Lower leg skin (tissue), 4 donors: ENCODE results near the gene ERBB2. TPM values are rescaled to one million over a fixed set of nuclear protein-coding genes. Genes with fewer than 3 reads are reported as not detected.

ENCODE experiments used
- DNase-seq, 2 donors: peaks; one replicate each; pipeline ENCODE4 v3.0.0-alpha.2; 2019; ENCODE audit warnings: low spot score in 2 of 2
- H3K4me3 ChIP-seq: fragments of 200-600 bp; sonication (generic); 2 replicates; pipeline ENCODE4 v1.5.1; 2017; ENCODE audit warnings: mild to moderate bottlenecking, low read depth; ENCODE audit not compliant: poor library complexity, severe bottlenecking
- POLR2A ChIP-seq, 2 donors: fragments of 450-650 bp; IDR thresholded peaks; one replicate each; pipeline ENCODE4 v1.6.1; 2016 to 2017; ENCODE audit warnings: antibody characterized with exemption in 2 of 2, mild to moderate bottlenecking in 1 of 2, moderate library complexity in 1 of 2
- WGBS, 2 donors: methylation state at CpG; one replicate each; pipeline ENCODE4 v1.1.5; 2018; 5-methylcytosine and 5-hydroxymethylcytosine counted together
- intact Hi-C: fragments of 100-400 bp; cut with DNase I; formaldehyde crosslinking; loops from one replicate; pipeline ENCODE4 v1.15.0; 2023; ENCODE audit warnings: low total_unique reads
- total RNA-seq, 4 donors: library from RNA; depleted of rRNA; stranded (reverse); fragments of >200 nt; gene quantifications; one replicate each; pipeline ENCODE4 v1.1.0, GENCODE V29; 2016
- TF ChIP-seq, protein P1 (sequence below), 3 donors: fragments of 450-650 bp; IDR thresholded peaks; one replicate each; pipeline ENCODE4 v1.5.1; 2016; ENCODE audit warnings: antibody characterized with exemption in 3 of 3, mild to moderate bottlenecking in 3 of 3, moderate library complexity in 2 of 3

The ERBB2 gene
- total RNA-seq, 4 donors from 2014 or later = 181 to 244 (median 191) TPM

DNA sequence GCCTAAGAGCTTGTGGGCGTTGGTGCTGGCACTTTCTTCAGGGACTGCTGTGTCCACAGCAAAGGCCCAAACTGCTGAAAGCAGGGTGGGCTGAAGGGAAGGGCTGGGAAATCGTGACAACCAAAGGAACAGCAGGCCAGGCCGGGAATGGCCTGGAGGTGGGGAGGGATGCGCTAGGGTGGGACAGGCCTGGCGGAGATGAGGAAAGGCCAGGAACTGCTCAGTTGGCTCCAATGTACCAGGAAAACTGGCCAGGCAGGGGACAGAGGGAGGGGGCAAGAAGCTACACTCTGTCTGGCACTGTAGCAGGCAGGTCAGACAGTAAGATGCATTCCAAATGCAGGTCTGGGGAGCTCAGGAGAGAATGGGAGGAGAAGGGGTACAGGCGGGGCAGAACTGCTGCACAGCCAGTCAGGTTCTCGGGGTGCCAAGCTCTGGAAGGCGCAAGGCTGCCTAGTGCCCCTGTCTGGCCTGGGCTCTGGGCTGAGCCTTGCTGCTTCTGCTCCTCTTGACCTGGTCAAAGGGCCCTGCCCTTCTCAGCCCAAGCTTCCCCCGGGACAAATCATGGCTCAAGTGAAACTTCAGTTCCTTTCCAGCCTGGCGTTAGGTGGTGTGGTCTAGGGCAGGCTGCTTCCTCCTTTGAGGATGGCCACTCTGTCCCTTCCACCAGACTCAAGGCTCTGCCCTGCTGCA lies 24.3 kb upstream of the ERBB2 start:
- 55 to 56% methylated on average over 9 to 10 of the region's 10 CpGs for WGBS, 2 donors
- H3K4me3 ChIP-seq = no peak overlapping the region
- no peak for TF ChIP-seq POLR2A (IDR thresholded peaks at IDR 0.05)
- TF ChIP-seq, protein P1, sequence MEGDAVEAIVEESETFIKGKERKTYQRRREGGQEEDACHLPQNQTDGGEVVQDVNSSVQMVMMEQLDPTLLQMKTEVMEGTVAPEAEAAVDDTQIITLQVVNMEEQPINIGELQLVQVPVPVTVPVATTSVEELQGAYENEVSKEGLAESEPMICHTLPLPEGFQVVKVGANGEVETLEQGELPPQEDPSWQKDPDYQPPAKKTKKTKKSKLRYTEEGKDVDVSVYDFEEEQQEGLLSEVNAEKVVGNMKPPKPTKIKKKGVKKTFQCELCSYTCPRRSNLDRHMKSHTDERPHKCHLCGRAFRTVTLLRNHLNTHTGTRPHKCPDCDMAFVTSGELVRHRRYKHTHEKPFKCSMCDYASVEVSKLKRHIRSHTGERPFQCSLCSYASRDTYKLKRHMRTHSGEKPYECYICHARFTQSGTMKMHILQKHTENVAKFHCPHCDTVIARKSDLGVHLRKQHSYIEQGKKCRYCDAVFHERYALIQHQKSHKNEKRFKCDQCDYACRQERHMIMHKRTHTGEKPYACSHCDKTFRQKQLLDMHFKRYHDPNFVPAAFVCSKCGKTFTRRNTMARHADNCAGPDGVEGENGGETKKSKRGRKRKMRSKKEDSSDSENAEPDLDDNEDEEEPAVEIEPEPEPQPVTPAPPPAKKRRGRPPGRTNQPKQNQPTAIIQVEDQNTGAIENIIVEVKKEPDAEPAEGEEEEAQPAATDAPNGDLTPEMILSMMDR (IDR thresholded peaks at IDR 0.05) = no peak
- intact Hi-C loops = no loop called here
- no peak for DNase-seq

DNA sequence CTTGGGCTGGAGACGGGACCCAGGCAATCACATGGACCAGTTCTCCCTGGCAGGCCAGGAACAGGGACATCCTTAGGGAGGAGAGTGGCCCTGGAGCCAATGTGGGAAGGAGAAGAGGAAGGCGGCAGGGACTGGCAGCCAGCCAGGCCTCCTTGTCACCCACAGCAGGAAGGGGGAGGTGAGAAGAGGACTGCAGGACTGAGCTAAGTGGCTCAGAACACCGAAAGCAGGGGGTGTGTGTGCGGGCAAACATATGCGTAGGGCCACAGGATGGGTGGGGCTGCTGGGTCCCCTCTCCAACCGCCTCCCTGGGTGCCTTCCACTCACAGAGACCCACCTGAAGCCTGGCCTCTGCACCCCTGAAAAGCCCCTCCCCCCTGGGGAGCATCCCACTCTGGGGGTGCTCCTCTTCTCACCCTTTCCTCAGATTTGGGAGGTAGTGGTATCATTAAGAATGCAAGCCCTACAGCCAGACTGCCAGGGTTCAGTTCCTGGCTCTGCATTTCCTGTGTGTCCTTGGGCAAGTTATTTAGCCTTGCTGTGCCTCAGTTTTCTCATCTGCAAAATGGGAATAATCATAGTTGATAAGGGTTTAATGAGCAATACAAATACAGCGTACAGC lies 23.6 kb upstream of the ERBB2 start:
- 48 to 49% methylated on average over 7 of the region's 7 CpGs for WGBS, 2 donors
- H3K4me3 ChIP-seq = no peak overlapping the region
- DNase-seq = no peak
- intact Hi-C loops = no loop called here
- TF ChIP-seq POLR2A (IDR thresholded peaks at IDR 0.05) = no peak
- TF ChIP-seq, protein P1 (IDR thresholded peaks at IDR 0.05) = no peak

DNA sequence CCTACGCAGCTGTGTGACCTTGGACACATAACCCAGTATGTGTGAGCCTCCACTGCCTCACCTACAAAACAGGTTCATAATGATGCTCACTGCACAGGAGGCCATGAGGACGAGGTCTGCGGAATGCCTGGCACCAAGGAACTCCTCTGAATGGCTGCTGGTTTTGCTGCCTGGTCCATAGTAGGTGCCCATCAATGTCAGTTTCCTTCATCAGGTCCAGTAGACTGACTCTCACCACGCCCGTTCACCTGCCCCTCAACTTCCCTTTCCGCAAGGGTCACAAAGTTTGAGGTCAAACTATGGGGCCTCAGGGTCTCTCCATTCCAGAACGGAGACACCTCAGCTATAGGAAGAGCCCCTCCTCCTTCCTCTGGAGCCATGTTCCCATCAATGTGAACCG lies 22.8 kb upstream of the ERBB2 start:
- 92 to 93% methylated on average over 7 to 8 of the region's 8 CpGs for WGBS, 2 donors
- no peak for TF ChIP-seq POLR2A (IDR thresholded peaks at IDR 0.05)
- TF ChIP-seq, protein P1 (IDR thresholded peaks at IDR 0.05) = no peak
- DNase-seq = no peak
- intact Hi-C loops = no loop called here
- no peak overlapping the region for H3K4me3 ChIP-seq

DNA sequence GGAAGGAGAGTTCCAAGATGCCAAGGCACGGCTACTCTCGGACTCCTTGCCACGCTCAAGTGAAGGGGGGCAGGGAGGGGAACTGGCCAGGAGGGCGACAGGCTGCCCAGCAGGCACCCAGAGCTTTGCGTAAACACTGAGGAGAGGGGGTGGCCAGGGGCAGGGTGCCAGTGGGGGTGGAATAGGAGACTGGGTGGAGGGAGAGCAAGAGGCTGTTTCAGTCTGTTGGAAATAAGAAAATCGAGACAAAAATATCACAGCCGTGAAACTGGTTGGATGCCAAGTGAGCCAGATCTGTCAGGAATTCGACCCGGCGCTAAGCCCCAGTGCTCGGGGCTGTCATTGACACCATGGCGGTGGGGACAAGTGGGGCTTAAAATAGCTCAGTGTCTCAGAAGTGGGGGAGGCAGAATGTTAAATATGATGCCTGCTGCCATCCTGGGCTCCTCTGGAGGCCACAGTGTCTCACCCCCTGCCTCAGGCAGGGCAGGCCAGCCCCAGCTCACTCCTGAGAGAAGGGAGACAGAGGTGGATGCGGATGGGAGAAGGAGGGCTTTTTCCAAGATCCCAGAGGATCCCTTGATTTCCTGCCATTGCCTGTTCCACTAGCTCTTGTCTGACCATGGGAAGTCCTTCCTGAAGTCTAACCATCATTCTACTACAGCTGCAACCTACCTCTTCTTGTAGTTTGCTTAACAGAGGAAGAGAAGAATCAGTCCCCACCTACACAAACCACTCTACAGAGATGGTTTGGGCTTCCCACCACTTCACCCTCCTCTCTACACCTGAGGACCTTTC lies 22.1 kb upstream of the ERBB2 start:
- intact Hi-C loops = no loop called here
- no peak overlapping the region for H3K4me3 ChIP-seq
- no peak for DNase-seq
- WGBS, 2 donors = 63 to 64% methylated on average over 13 of the region's 13 CpGs
- TF ChIP-seq POLR2A (IDR thresholded peaks at IDR 0.05) = no peak
- TF ChIP-seq, protein P1 (IDR thresholded peaks at IDR 0.05) = no peak

DNA sequence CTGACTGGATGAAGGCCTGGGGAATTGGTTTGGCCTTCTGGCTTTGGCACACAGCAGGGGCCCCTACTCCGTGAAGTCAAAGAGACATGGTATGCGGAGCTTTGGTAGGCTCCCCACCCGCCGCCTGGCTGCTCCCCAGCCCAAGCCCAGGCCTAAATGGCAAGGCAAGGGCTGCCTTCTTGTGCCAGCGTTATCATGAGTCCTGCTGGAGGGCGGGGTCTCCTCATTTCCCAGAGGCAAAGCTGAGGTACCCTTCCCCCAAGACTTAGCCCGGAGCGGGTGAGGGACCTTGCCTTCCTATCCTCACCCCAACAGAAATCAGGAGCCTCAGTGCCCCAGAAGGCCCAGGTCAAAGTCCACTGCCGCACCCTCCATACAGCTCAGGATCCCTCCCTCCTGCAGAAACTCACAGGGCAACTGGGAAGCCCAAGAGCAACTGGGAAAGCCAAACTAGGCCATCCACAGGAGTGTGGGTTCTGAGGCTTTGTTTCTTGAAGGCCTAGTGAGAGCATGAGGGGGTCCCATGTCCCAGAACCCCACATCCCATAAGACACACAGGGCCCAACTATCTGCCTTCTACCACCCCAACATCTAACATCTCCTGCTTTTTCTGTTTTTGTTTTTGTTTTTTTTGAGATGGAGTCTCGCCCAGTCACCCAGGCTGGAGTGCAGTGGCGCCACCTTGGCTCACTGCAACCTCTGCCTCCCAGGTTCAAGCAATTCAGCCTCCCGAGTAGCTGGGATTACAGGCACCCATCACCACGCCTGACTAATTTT lies 21.3 kb upstream of the ERBB2 start:
- 82 to 91% methylated on average over 13 of the region's 13 CpGs for WGBS, 2 donors
- intact Hi-C loops = no loop called here
- no peak for DNase-seq
- TF ChIP-seq, protein P1 (IDR thresholded peaks at IDR 0.05) = no peak
- no peak for TF ChIP-seq POLR2A (IDR thresholded peaks at IDR 0.05)
- no peak overlapping the region for H3K4me3 ChIP-seq
